KMS-11 (cell line): Measurements from ENCODE around the gene TPD52L2.
"Not testable (repeated sequence)": the region's sequence is repeated elsewhere in the genome, so short reads cannot be mapped to it uniquely, and the experiment has no call there.

ENCODE experiments used
- H2AFZ ChIP-seq: fragments of 200-600 bp; sonication (generic); 2 replicates; pipeline ENCODE4 v1.6.1; 2016; ENCODE audit warnings: antibody characterized with exemption, mixed run types, low read depth
- H3K27ac ChIP-seq: fragments of 200-600 bp; sonication (generic); 2 replicates; pipeline ENCODE4 v1.6.1; 2016; ENCODE audit warnings: mild to moderate bottlenecking, mixed run types
- H3K27me3 ChIP-seq: fragments of 200-600 bp; sonication (generic); 2 replicates; pipeline ENCODE4 v1.6.1; 2017; ENCODE audit warnings: mild to moderate bottlenecking, low read depth, mixed run types, moderate library complexity; ENCODE audit not compliant: insufficient read depth
- H3K36me3 ChIP-seq: fragments of 200-600 bp; sonication (generic); 2 replicates; pipeline ENCODE4 v1.6.1; 2017; ENCODE audit warnings: mild to moderate bottlenecking, mixed run types; ENCODE audit not compliant: insufficient read depth
- H3K4me1 ChIP-seq: fragments of 200-600 bp; sonication (generic); 2 replicates; pipeline ENCODE4 v1.6.1; 2016; ENCODE audit warnings: mild to moderate bottlenecking, low read depth, mixed run types; ENCODE audit not compliant: poor library complexity, severe bottlenecking
- H3K4me2 ChIP-seq: fragments of 200-600 bp; sonication (generic); 2 replicates; pipeline ENCODE4 v1.7.0; 2016; ENCODE audit warnings: mild to moderate bottlenecking, mixed run types
- H3K4me3 ChIP-seq: fragments of 200-600 bp; sonication (generic); IDR thresholded peaks from 2 replicates; pipeline ENCODE4 v1.6.1; 2017; ENCODE audit warnings: low read depth, low read length, mixed read lengths; ENCODE audit not compliant: insufficient read depth
- H3K79me2 ChIP-seq: fragments of 200-600 bp; sonication (generic); 2 replicates; pipeline ENCODE4 v1.6.1; 2016; ENCODE audit warnings: low read depth, mixed run types; ENCODE audit not compliant: insufficient read depth
- H3K9ac ChIP-seq: fragments of 200-600 bp; sonication (generic); 2 replicates; pipeline ENCODE4 v1.6.1; 2016; ENCODE audit warnings: mild to moderate bottlenecking, mixed run types
- H4K20me1 ChIP-seq: fragments of 200-600 bp; sonication (generic); 2 replicates; pipeline ENCODE4 v1.6.1; 2016; ENCODE audit warnings: mild to moderate bottlenecking, mixed run types; ENCODE audit not compliant: insufficient read depth
- TF ChIP-seq, protein P1 (sequence below): fragments of 200-600 bp; sonication (generic); conservative IDR thresholded peaks from 2 replicates; pipeline ENCODE4 v1.6.1; 2017; ENCODE audit warnings: low read depth, mild to moderate bottlenecking, antibody characterized with exemption, low read length, moderate library complexity, mixed read lengths

The TPD52L2 gene

GRCh38 chr20:63846888-63847236 is 18.2 kb upstream of the TPD52L2 start:
- H3K4me3 ChIP-seq = no peak overlapping the region
- no peaks in the 10 kb centered on the region for H4K20me1 ChIP-seq
- H3K4me2 ChIP-seq = no peak overlapping the region
- no peaks in the 10 kb centered on the region for H3K36me3 ChIP-seq
- H3K4me1 ChIP-seq = peaks cover 14% of the 10 kb centered on the region
- TF ChIP-seq, protein P1, sequence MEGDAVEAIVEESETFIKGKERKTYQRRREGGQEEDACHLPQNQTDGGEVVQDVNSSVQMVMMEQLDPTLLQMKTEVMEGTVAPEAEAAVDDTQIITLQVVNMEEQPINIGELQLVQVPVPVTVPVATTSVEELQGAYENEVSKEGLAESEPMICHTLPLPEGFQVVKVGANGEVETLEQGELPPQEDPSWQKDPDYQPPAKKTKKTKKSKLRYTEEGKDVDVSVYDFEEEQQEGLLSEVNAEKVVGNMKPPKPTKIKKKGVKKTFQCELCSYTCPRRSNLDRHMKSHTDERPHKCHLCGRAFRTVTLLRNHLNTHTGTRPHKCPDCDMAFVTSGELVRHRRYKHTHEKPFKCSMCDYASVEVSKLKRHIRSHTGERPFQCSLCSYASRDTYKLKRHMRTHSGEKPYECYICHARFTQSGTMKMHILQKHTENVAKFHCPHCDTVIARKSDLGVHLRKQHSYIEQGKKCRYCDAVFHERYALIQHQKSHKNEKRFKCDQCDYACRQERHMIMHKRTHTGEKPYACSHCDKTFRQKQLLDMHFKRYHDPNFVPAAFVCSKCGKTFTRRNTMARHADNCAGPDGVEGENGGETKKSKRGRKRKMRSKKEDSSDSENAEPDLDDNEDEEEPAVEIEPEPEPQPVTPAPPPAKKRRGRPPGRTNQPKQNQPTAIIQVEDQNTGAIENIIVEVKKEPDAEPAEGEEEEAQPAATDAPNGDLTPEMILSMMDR = no peak
- H3K79me2 ChIP-seq = no peaks in the 10 kb centered on the region
- H3K27ac ChIP-seq = no peak overlapping the region
- H3K9ac ChIP-seq = no peak overlapping the region
- peaks cover 34% of the 10 kb centered on the region; the same call in 1 of the 2 replicates for H3K27me3 ChIP-seq
- no peak overlapping the region for H2AFZ ChIP-seq

DNA sequence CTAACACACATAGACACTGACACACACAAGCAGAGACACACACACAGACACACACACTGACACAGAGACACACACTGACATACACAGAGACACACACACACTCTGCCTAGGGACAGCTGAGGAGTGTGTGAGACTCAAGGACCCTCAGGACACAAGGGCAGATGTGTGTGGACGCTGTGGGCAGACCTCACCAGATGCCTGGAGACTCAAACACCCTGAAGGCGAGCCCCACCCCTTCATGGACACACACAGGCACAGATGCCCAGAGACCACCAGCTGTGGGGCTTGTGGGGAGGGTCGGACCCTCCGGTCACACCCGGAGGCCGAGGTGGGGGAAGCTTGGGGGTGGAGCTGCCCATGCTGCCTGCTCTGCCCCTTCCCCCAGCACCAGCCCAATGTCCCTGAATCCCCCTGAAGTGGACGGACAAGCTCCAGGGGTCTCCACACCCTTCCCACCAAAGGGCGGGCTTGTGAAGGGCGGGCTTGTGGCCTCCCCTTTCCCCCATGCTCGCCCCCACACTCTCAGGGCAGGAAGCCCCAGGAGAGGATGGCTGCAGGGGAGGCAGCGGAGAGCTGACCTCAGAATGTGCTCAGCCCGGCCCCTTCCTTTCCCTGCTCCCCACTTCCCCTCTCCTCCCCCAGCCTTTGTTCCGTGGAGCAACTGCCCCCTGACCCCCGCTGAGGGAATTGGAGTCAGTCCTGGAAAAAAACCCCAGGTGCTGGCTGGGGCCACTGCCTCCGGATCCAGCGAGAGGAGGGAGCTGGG is 17.6 kb upstream of the TPD52L2 start:
- H3K27me3 ChIP-seq = peaks cover 29% of the 10 kb centered on the region; the same call in 1 of the 2 replicates
- no peak overlapping the region for H3K4me2 ChIP-seq
- H3K9ac ChIP-seq = no peak overlapping the region
- no peak overlapping the region for H3K27ac ChIP-seq
- H2AFZ ChIP-seq = no peak overlapping the region
- no peaks in the 10 kb centered on the region for H4K20me1 ChIP-seq
- H3K79me2 ChIP-seq = no peaks in the 10 kb centered on the region
- peaks cover 18% of the 10 kb centered on the region for H3K4me1 ChIP-seq
- no peak overlapping the region for H3K4me3 ChIP-seq
- TF ChIP-seq, protein P1 = no peak
- no peaks in the 10 kb centered on the region for H3K36me3 ChIP-seq

- Histone ChIP-seq H3K4me3 (no peak overlapping the region), H3K27ac (no peak overlapping the region), H3K36me3 (no peaks in the 10 kb centered on the region), H2AFZ (no peak overlapping the region), H3K9ac (no peak overlapping the region), H4K20me1 (no peaks in the 10 kb centered on the region), H3K79me2 (no peaks in the 10 kb centered on the region), H3K4me1 (peaks cover 20% of the 10 kb centered on the region), H3K27me3 (peaks cover 26% of the 10 kb centered on the region; the same call in 1 of the 2 replicates), H3K4me2 (no peak overlapping the region)
- TF ChIP-seq, protein P1 = no peak
Observed at GRCh38 chr20:63848003-63848911, 16.8 kb upstream of the TPD52L2 start.

DNA sequence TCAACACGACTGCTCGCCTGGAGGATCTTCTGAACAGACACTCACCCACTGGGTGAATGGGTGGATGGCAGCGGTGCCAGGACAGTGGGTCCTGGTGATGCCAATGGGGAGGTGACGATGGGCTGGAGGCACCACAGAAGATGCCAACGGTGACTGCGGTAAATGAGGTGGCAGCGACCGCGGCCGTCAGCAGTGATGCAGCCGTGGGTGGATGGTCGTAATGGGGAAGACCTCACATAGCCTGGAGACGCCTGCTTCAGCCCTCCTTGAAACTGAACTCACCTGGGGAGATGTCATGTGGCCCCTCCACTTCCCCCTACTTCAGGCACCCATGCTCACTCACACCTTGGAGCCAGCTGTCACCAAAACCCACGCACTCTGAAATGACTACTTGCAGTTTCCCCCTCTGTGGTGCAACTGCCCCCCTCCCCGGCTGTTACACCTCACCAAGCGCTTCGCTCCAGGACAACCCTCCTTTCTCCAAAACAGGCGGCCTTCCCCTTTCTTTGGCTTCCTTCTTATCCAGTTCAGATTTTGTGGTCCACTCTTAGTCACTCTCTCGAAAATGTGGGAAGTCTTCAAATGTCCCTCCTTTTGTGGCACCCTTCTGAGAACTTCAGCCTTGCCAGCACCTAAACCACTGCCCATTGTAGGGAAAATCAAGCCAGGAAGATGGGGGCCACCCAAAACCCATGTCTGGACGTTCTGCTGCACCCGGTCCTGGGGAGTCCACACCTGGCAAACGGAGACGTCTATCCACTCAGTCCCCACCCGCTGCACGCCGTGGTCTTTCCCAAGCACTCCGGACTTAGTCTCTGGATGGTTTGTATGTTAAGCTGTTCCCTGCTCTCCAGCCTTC is 14.2 kb upstream of the TPD52L2 start:
- H3K4me3 ChIP-seq = no peak overlapping the region
- TF ChIP-seq, protein P1 = no peak
- H3K9ac ChIP-seq = no peak overlapping the region
- no peak overlapping the region for H2AFZ ChIP-seq
- no peaks in the 10 kb centered on the region for H3K79me2 ChIP-seq
- H3K4me2 ChIP-seq = peak overlapping the region; percentile 60
- H3K27me3 ChIP-seq = 0 out of 2 replicates have a peak, but pooled peaks cover 3% of the 10 kb centered on the region
- H3K4me1 ChIP-seq = peaks cover 38% of the 10 kb centered on the region
- H3K36me3 ChIP-seq = no peaks in the 10 kb centered on the region
- H4K20me1 ChIP-seq = no peaks in the 10 kb centered on the region
- H3K27ac ChIP-seq = no peak overlapping the region

DNA sequence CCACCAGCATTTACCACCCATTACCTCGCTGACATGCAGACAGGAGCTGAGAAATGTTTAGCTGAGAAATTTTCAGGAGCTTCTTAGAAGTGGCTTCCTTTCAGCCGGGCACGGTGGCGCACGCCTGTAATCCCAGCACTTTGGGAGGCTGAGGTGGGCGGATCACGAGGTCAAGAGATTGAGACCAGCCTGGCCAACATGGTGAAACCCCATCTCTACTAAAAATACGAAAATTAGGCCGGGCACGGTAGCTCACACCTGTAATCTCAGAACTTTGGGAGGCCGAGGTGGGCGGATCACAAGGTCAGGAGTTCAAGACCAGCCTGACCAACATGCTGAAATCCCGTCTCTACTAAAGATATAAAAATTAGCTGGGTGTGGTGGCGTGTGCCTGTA is 13.5 kb upstream of the TPD52L2 start:
- H3K36me3 ChIP-seq, H3K4me3 ChIP-seq, H2AFZ ChIP-seq, H3K27me3 ChIP-seq, H3K9ac ChIP-seq, H3K79me2 ChIP-seq, H3K27ac ChIP-seq, H4K20me1 ChIP-seq: not testable (repeated sequence)
- H3K4me1 ChIP-seq = peaks cover 38% of the 10 kb centered on the region
- H3K4me2 ChIP-seq = peak overlapping the region; percentile 60

DNA sequence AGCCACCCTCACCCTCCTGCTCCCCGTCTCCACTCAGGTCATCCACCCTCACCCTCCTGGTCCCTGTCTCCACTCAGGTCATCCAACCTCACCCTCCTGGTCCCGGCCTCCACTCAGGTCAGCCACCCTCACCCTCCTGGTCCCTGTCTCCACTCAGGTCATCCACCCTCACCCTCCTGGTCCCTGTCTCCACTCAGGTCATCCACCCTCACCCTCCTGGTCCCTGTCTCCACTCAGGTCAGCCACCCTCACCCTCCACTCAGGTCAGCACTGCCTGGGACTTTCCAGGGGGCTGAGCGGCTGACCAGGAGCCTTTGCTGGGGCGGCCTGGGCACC is 11.4 kb upstream of the TPD52L2 start:
- H3K79me2 ChIP-seq, H3K27me3 ChIP-seq, H3K4me3 ChIP-seq, H4K20me1 ChIP-seq, H3K36me3 ChIP-seq: not testable (repeated sequence)
- peak overlapping the region; percentile 30; the same call in 1 of the 2 replicates for H3K9ac ChIP-seq
- H3K27ac ChIP-seq = peak overlapping the region; percentile 13; the same call in 1 of the 2 replicates
- peaks cover 38% of the 10 kb centered on the region for H3K4me1 ChIP-seq
- H2AFZ ChIP-seq = peak overlapping the region; percentile 26; the same call in 1 of the 2 replicates
- peak overlapping the region; percentile 60 for H3K4me2 ChIP-seq
